GM12873 (cell line): ENCODE results near the gene MYH6.

Experiments used
- TF ChIP-seq, protein P1 (sequence below): IDR thresholded peaks from 2 replicates; pipeline ENCODE4 v1.5.1; 2012; ENCODE audit warnings: low read depth, mild to moderate bottlenecking, moderate library complexity, low read length, control low read depth; ENCODE audit not compliant: insufficient read depth; ENCODE audit errors: missing control alignments

The MYH6 gene

DNA sequence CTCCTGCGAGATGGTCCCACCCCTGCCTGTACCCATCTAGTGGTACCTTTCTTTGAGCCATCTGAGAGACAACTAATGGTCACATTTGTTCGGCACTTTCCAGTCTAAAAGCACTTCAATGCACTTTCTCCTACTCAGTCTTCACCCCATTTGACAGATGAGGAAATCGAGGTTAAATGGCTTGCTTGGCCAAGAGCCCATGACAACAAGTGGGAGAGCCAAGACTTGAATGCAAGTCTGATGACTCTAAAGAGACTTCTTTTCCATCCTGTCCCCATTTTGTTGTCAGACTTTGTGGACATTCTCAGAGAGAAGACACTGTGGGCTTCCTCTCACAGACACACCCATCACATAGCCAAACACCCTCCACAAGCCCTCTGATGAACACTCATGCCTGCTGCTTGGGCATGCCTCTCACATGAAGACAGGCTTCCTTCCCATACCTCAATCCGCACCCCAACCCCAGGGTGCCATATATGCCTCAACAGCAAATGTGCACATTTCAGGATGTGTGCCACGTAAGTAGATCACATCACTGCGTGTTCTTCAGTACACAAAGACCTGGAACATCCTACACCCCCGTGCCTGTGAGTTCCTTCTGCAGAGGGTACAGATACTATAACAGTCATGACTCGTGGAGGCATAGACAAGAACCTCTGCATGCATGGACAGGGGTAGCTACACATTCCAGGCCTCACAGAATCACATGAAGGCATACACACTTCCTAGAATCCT is 26.6 kb upstream of the MYH6 start:
- TF ChIP-seq, protein P1, sequence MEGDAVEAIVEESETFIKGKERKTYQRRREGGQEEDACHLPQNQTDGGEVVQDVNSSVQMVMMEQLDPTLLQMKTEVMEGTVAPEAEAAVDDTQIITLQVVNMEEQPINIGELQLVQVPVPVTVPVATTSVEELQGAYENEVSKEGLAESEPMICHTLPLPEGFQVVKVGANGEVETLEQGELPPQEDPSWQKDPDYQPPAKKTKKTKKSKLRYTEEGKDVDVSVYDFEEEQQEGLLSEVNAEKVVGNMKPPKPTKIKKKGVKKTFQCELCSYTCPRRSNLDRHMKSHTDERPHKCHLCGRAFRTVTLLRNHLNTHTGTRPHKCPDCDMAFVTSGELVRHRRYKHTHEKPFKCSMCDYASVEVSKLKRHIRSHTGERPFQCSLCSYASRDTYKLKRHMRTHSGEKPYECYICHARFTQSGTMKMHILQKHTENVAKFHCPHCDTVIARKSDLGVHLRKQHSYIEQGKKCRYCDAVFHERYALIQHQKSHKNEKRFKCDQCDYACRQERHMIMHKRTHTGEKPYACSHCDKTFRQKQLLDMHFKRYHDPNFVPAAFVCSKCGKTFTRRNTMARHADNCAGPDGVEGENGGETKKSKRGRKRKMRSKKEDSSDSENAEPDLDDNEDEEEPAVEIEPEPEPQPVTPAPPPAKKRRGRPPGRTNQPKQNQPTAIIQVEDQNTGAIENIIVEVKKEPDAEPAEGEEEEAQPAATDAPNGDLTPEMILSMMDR, result no peak

DNA sequence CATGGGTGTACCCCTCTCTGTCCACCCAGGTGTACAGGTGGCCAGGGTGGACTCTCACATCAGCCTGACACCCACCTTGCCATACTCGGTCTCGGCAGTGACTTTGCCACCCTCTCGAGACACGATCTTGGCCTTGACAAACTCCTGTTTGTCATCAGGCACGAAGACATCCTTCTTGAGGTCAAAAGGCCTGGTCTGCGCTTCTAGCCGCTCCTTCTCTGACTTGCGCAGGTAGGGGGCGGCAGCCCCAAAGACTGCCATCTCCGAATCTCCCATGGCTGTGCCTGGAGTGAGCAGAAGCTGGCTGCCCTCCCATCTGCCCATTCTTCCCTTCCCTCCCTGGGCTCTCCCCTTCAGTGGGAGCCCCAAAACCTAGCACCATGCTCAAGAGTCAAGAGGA is 25.4 kb upstream of the MYH6 start:
- TF ChIP-seq, protein P1, result no peak

DNA sequence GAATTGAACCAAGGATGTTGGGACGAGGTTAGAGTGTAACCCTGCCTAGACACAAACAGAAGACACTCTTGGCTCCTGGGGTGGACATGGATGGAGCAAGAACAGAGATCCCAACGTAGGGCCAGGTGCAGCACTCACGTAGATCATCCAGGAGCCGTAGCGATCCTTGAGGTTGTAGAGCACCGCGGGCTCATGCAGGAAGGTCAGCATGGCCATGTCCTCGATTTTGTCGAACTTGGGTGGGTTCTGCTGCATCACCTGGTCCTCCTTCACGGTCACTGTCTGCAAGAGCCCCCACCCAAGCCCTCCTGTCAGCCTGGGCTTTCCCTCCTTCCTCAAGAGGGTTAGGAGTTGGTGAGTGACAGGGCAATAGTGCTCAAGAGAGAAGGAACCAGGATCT is 24.9 kb upstream of the MYH6 start:
- TF ChIP-seq, protein P1, result no peak

DNA sequence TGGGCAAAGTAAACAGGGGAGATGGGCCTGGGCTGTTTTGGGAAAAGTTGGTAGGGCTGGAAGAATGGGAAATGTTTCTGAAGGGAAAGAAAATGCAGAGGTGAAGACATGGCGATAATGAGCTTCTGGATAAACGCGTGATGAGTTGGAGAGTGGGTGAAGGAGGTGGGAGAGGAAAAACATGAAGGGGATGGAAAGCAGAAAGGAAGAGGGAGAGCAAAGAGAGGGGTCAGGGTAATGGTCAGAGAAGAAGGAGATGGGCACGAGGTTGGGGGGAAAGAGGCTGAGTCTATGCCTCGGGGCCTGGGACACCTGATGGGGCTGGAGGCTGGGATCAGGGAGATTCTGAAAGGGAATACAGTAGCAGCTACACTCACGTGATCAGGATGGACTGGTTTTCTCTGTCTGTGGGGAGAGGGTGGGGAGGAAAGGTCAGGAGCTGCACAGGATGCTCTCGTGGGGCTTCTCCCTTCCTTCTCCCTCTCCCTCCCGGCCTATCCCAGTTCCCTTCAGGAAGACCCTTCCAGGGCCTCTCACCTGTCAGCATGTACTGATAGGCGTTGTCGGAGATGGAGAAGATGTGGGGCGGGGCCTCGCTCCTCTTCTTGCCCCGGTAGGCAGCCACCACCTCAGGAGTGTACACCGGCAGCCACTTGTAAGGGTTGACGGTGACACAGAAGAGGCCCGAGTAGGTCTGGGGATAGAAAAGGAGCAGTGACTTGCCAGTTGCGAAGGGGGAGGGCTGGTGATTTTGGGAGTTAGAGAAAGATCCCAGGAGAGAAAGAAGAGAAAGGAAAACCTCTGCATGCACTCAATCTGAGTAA is 24.2 kb upstream of the MYH6 start:
- TF ChIP-seq, protein P1, result no peak

DNA sequence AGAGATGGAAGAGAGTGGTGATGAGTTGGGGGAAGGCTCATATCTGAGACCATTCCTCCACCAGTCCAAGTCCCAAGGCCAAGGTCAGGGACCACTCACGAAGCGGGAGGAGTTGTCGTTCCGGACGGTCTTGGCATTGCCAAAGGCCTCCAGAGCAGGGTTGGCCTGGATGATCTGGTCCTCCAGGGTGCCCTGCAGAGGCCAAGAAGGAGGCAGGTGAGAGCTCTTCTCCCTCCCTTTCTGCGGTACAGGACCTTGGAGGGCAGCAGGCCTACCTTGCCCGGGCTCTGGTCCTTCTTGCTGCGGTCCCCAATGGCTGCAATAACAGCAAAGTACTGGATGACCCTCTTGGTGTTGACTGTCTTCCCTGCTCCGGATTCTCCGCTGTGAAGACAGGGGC is 23.4 kb upstream of the MYH6 start:
- TF ChIP-seq, protein P1, result no peak

DNA sequence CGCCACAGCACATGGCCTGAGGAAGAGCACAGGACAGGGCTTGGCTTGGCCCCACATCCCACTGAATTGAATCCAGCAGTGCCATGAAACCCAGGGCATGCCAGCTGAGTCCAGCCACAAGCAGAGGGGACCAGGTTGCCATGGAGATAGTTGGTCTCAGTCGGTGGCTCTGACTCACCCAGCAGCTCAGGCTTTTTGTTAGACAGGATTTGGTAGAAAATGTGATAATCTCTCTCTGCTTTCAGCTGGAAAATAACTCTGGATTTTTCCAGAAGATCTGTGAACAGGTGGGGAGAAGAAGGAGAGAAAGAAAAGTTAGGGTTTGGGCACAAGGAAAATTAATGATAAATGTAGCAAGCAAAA is 22.6 kb upstream of the MYH6 start:
- TF ChIP-seq, protein P1, result no peak

DNA sequence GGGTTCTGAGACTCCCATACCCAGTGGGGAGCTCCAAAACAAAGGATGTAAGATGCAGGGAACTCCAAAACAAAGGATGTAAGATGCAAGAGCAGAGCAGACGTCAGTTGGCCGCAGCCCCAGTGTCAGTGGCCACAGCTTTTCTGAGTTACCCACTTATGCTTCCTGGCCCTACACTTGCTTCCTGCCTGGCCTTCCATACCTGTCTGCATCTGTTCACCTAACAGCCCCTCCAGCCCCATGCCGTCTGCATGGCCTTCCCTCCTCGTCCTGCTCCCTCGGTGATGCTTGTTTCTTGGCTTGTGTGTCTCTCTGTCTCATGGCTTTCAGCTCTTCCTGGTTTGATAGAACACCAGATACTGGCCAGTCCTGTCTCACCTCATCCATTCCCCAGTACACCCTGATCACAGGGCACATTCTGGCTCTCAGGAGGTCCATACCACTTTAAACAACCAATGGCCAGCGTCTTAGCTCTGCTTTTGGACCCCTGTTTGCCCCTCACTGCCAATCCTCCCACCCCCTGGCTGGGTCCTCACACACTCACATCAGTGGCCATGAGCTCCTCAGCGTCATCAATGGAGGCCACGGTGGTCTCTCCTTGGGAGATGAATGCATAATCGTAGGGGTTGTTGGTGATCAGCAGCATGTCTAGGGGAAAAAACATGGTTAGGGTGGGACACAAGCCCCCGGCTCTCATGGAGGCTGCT is 22.1 kb upstream of the MYH6 start:
- TF ChIP-seq, protein P1, result no peak
